H1 (cell line): ENCODE data around the gene CTNNA3.

Experiments
- ATF2 ChIP-seq: IDR thresholded peaks from 2 replicates; pipeline ENCODE4 v1.6.1; 2012; ENCODE audit warnings: low read length, inconsistent platforms
- CREB1 ChIP-seq: IDR thresholded peaks from 2 replicates; pipeline ENCODE4 v1.6.1; 2012; ENCODE audit warnings: inconsistent platforms
- CTCF ChIP-seq, 3 experiments: IDR thresholded peaks; 1 replicate in 2 of 3; 2 replicates in 1 of 3; pipeline versions ENCODE4 v1.5.1 to v1.6.1; 2011; ENCODE audit warnings: low read length in 3 of 3, mild to moderate bottlenecking in 3 of 3, inconsistent platforms in 2 of 3, low read depth in 1 of 3, moderate library complexity in 1 of 3; ENCODE audit not compliant: insufficient read depth in 1 of 3; ENCODE audit errors: control extremely low read depth in 1 of 3
- EZH2 ChIP-seq: fragments of 200-600 bp; sonication (generic); IDR thresholded peaks from 2 replicates; pipeline ENCODE4 v1.7.1; 2012; ENCODE audit warnings: low read depth, mild to moderate bottlenecking, moderate library complexity, low read length, inconsistent platforms; ENCODE audit not compliant: severe bottlenecking
- FOSL1 ChIP-seq: IDR thresholded peaks from 2 replicates; pipeline ENCODE4 v1.6.1; 2011; ENCODE audit warnings: mild to moderate bottlenecking, low read depth, low read length, moderate library complexity; ENCODE audit not compliant: insufficient read depth
- MAFK ChIP-seq: IDR thresholded peaks from 2 replicates; pipeline ENCODE4 v1.6.1; 2012; ENCODE audit warnings: low read depth, mild to moderate bottlenecking, improper control_type of control experiment, low read length
- POLR2A ChIP-seq, 2 experiments: IDR thresholded peaks; 1 replicate in 1 of 2; 2 replicates in 1 of 2; pipeline ENCODE4 v1.6.1; 2011; ENCODE audit warnings: low read depth in 2 of 2, low read length in 2 of 2, mild to moderate bottlenecking in 2 of 2; ENCODE audit errors: control extremely low read depth in 1 of 2
- POLR2AphosphoS5 ChIP-seq: IDR thresholded peaks from 2 replicates; pipeline ENCODE4 v1.6.1; 2011; ENCODE audit warnings: low read depth, low read length
- RBBP5 ChIP-seq: IDR thresholded peaks from 2 replicates; pipeline ENCODE4 v1.7.1; 2012; ENCODE audit warnings: low read depth, mild to moderate bottlenecking, inconsistent platforms, low read length, moderate library complexity, borderline replicate concordance
- RXRA ChIP-seq: IDR thresholded peaks from 2 replicates; pipeline ENCODE4 v1.6.1; 2011; ENCODE audit warnings: low read depth, mild to moderate bottlenecking, low read length, moderate library complexity; ENCODE audit not compliant: insufficient read depth
- SP4 ChIP-seq: IDR thresholded peaks from 2 replicates; pipeline ENCODE4 v1.6.1; 2012; ENCODE audit warnings: low read length, inconsistent platforms
- TAF1 ChIP-seq: IDR thresholded peaks from 2 replicates; pipeline ENCODE4 v1.6.1; 2011; ENCODE audit warnings: mild to moderate bottlenecking, low read depth, low read length
- TF ChIP-seq, protein P1 (sequence below): IDR thresholded peaks from 2 replicates; pipeline ENCODE4 v1.6.1; 2011; ENCODE audit warnings: low read length, improper control_type of control experiment

DNA sequence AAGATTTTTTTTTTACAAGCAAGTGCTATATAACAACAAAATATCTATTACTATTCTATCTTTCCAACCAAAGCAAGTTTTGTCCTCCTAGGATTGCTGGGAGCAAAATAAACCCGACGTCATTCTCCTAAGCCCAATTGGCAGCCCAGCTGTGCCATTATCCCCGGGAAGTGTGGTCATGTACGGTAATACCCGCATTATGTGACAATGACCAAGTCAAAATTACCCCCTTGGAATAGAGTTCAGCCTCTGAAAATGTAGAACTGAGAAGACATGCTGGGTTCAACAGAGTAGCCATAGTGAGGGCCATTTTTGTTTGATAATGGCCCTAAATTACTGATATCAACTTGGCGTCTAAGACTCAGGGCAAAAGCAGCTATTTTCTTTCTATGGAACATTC is 554.7 kb downstream of the CTNNA3 start:
- no peak for TF ChIP-seq CTCF (IDR thresholded peaks at IDR 0.05; ENCODE audit: control extremely low read depth in 1 of 3, insufficient read depth in 1 of 3, low read depth in 1 of 3, low read length in 3 of 3)
- no peak for TF ChIP-seq POLR2A (IDR thresholded peaks at IDR 0.05; ENCODE audit: control extremely low read depth in 1 of 2, low read depth in 2 of 2, low read length in 2 of 2)
- TF ChIP-seq RBBP5 = no peak
- TF ChIP-seq, protein P1, sequence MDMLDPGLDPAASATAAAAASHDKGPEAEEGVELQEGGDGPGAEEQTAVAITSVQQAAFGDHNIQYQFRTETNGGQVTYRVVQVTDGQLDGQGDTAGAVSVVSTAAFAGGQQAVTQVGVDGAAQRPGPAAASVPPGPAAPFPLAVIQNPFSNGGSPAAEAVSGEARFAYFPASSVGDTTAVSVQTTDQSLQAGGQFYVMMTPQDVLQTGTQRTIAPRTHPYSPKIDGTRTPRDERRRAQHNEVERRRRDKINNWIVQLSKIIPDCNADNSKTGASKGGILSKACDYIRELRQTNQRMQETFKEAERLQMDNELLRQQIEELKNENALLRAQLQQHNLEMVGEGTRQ = no peak
- TF ChIP-seq MAFK = no peak
- no peak for TF ChIP-seq TAF1
- TF ChIP-seq SP4 = no peak
- no peak for TF ChIP-seq RXRA
- no peak for TF ChIP-seq EZH2
- TF ChIP-seq ATF2 = no peak
- TF ChIP-seq FOSL1 = no peak
- no peak for TF ChIP-seq CREB1
- TF ChIP-seq POLR2AphosphoS5 = no peak
